Medulla oblongata (tissue), 1 donor: ENCODE data around the gene ITPR2.

Experiments
- DNase-seq: peaks from one replicate; pipeline ENCODE4 v3.0.0-alpha.2; 2015; ENCODE audit errors: extremely low spot score

ITPR2 gene

GRCh38 chr12:26400627-26401026 is 432.4 kb downstream of the ITPR2 start:
- DNase-seq = no peak

GRCh38 chr12:26399381-26399780 is 433.6 kb downstream of the ITPR2 start:
- DNase-seq = no peak

GRCh38 chr12:26396402-26396801 is 436.6 kb downstream of the ITPR2 start:
- DNase-seq = no peak

GRCh38 chr12:26389343-26389742 is 443.7 kb downstream of the ITPR2 start:
- no peak for DNase-seq

GRCh38 chr12:26384536-26384935 is 448.5 kb downstream of the ITPR2 start:
- DNase-seq = no peak

- no peak for DNase-seq
Observed at GRCh38 chr12:26383041-26383440, 450.0 kb downstream of the ITPR2 start.

GRCh38 chr12:26380897-26381296 is 452.1 kb downstream of the ITPR2 start:
- no peak for DNase-seq

- no peak for DNase-seq
Observed at GRCh38 chr12:26379777-26380467, 453.1 kb downstream of the ITPR2 start.

- peak; percentile 87 for DNase-seq
Observed at GRCh38 chr12:26378711-26379110, 454.3 kb downstream of the ITPR2 start.

- no peak for DNase-seq
Observed at GRCh38 chr12:26374934-26375680, 457.9 kb downstream of the ITPR2 start.

GRCh38 chr12:26373606-26374495 is 459.1 kb downstream of the ITPR2 start:
- DNase-seq = no peak

GRCh38 chr12:26372866-26373265 is 460.1 kb downstream of the ITPR2 start:
- DNase-seq = no peak

GRCh38 chr12:26370098-26370497 is 462.9 kb downstream of the ITPR2 start:
- DNase-seq = peak; percentile 71

- DNase-seq = peak; percentile 45
Observed at GRCh38 chr12:26369588-26369987, 463.4 kb downstream of the ITPR2 start.

GRCh38 chr12:26367991-26368730 is 464.8 kb downstream of the ITPR2 start:
- DNase-seq = no peak

- no peak for DNase-seq
Observed at GRCh38 chr12:26361964-26362363, 471.0 kb downstream of the ITPR2 start.

GRCh38 chr12:26360062-26360461 is 472.9 kb downstream of the ITPR2 start:
- DNase-seq = peak; percentile 85

GRCh38 chr12:26359576-26359975 is 473.4 kb downstream of the ITPR2 start:
- no peak for DNase-seq

GRCh38 chr12:26358651-26359050 is 474.3 kb downstream of the ITPR2 start:
- DNase-seq = no peak

GRCh38 chr12:26347300-26347699 is 485.7 kb downstream of the ITPR2 start:
- no peak for DNase-seq

GRCh38 chr12:26346736-26347135 is 486.3 kb downstream of the ITPR2 start:
- DNase-seq = peak; percentile 43
